Stimulated activated naive B cell treated with anti-CD40 and anti-IgM and Interleukin-4, amounts not matched to agents 10 μg/mL and 1 μg/mL and 100 μg/mL, for 72 hours (primary cell): ENCODE measurements around the gene PFKM.
A peak's percentile ranks its signal among the peaks of the same experiment; 100 is the strongest.
"Not testable (repeated sequence)": the region's sequence is repeated elsewhere in the genome, so short reads cannot be mapped to it uniquely, and the experiment has no call there.

Source experiments
- ATAC-seq, 2 donors: fragments of 150-1000 bp; cut with Tn5 transposase; replicated peaks; 2 replicates each; pipeline ENCODE4 v1.10.0; 2021; ENCODE audit warnings: moderate library complexity in 1 of 2
- DNase-seq: peaks from one replicate; pipeline ENCODE4 v3.0.0; 2021
- H3K27ac Mint-ChIP-seq: one replicate; pipeline ENCODE4 v1.8.0; 2022; ENCODE audit warnings: mild to moderate bottlenecking, mixed read lengths
- H3K27me3 Mint-ChIP-seq, 2 donors: one replicate each; pipeline ENCODE4 v1.8.0; 2022; ENCODE audit warnings: mixed read lengths in 2 of 2
- H3K36me3 Mint-ChIP-seq, 2 donors: one replicate each; pipeline ENCODE4 v1.8.0; 2022; ENCODE audit warnings: mixed read lengths in 2 of 2, mild to moderate bottlenecking in 1 of 2
- H3K4me1 Mint-ChIP-seq, 2 donors: one replicate each; pipeline ENCODE4 v1.8.0; 2022; ENCODE audit warnings: mixed read lengths in 2 of 2, mild to moderate bottlenecking in 1 of 2
- H3K4me3 Mint-ChIP-seq, 2 donors: one replicate each; pipeline ENCODE4 v1.8.0; 2022; ENCODE audit warnings: mild to moderate bottlenecking in 2 of 2, mixed read lengths in 2 of 2, moderate library complexity in 1 of 2
- H3K9me3 Mint-ChIP-seq, 2 donors: one replicate each; pipeline ENCODE4 v1.8.0; 2022; ENCODE audit warnings: mixed read lengths in 2 of 2, mild to moderate bottlenecking in 1 of 2

The PFKM gene

DNA sequence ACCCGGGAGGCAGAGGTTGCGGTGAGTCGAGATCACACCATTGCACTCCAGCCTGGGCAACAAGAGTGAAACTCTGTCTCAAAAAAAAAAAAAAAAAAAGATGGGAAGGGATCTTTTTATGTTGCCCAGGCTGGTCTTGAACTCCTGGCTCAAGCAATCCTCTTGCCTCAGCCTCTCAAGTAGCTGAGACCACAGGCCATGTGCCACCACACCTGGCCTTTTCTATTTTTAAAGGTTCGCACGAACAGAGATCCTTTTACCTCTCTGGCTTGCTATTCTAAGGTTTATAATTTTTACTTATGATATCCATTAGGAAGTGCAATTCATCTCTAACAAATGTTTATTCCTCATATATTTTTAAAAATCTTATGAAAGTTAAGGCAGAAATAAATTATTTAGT is 6.4 kb downstream of the PFKM start:
- not testable (repeated sequence) for H3K4me1 Mint-ChIP-seq, H3K27me3 Mint-ChIP-seq, H3K4me3 Mint-ChIP-seq, ATAC-seq, H3K27ac Mint-ChIP-seq, DNase-seq, H3K9me3 Mint-ChIP-seq
- H3K36me3 Mint-ChIP-seq = peaks cover 37 to 51% of the 10 kb centered on the region in 2 donors

DNA sequence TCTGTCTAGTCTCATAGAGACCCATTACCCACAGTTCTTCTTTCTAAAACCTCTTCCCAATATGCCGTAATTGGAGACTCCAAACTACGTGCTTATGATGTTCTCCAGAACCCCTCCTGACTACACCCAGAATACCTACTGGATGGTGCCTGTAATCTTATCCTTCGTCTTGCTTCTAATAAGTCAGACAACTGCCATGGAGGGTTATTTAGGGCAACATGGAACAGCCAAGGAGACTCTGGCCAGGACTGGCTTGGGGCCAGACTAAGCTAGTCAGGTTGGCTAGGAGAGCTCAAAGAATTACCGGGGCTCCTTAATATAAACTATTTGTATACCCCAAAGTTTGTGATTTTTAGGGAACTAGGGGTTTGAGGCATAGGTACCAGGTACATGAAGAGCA is 6.8 kb downstream of the PFKM start:
- H3K27me3 Mint-ChIP-seq = no peaks in the 10 kb centered on the region
- H3K36me3 Mint-ChIP-seq = peaks cover 42 to 55% of the 10 kb centered on the region in 2 donors
- no peak overlapping the region for H3K27ac Mint-ChIP-seq
- peaks cover 0 to 6% of the 10 kb centered on the region in 2 donors for H3K4me1 Mint-ChIP-seq
- H3K4me3 Mint-ChIP-seq = no peak overlapping the region
- no peak for ATAC-seq
- H3K9me3 Mint-ChIP-seq = no peaks in the 10 kb centered on the region
- no peak for DNase-seq

DNA sequence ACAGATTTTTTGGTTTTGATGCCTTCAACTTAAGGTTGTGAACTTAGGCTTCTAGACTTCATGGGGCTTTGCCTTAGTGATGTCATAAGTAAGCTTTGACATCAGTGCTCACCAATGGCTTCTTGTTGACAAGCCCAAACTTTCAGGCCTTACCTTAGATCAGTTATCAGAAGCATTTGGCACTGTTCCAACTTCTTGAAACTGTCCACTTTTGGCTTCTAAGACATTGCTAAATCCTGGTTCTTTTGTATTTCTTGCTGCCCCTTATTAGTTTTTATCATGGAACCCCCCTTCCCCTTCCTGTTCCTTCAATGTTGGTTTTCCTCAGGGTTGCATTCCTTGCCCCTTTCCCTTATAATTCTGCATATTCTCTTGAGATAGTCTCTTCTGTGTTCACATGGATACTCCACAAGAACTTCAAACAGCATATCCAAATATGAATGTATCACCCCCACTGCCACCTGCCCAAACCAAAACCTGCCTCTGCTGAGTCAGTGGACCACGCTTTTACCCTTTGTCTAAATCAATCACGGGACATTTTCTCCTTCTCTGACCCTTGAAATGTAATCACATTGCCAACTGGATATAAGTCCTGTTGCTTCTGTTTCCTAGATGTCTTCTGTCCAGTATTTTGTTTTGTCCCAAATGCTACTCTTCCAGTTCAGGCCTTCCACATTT is 7.9 kb downstream of the PFKM start:
- Mint-ChIP-seq H3K4me1 (peaks cover 0 to 4% of the 10 kb centered on the region in 2 donors), H3K27me3 (no peaks in the 10 kb centered on the region), H3K4me3 (no peak overlapping the region), H3K27ac (no peak overlapping the region), H3K9me3 (no peaks in the 10 kb centered on the region), H3K36me3 (peaks cover 49 to 59% of the 10 kb centered on the region in 2 donors)
- no peak for DNase-seq
- ATAC-seq = no peak

DNA sequence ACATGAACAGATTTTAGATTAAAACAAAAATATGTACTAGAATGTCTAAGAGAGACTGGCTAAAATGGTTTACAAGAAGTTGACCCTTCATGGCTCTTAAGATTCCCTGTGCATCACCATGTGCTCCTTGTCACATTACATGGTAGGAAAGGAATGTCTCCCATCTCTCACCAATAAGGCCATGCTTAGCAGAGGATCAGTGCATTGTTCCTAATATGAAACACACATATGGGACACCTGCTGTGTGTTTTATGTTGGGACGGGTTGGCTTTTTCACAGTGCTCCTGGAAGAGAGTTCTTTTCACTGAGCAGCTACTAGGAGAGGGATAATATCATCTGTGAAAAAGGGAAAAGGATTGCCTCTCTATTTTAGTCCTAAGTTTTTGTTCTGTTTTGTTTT is 9.6 kb downstream of the PFKM start:
- H3K9me3 Mint-ChIP-seq = no peaks in the 10 kb centered on the region
- no peak overlapping the region for H3K4me3 Mint-ChIP-seq
- H3K36me3 Mint-ChIP-seq = peaks cover 53 to 68% of the 10 kb centered on the region in 2 donors
- no peak overlapping the region for H3K27ac Mint-ChIP-seq
- ATAC-seq (no peak), DNase-seq (no peak)
- H3K27me3 Mint-ChIP-seq = no peaks in the 10 kb centered on the region
- peaks cover 0 to 2% of the 10 kb centered on the region in 2 donors for H3K4me1 Mint-ChIP-seq

DNA sequence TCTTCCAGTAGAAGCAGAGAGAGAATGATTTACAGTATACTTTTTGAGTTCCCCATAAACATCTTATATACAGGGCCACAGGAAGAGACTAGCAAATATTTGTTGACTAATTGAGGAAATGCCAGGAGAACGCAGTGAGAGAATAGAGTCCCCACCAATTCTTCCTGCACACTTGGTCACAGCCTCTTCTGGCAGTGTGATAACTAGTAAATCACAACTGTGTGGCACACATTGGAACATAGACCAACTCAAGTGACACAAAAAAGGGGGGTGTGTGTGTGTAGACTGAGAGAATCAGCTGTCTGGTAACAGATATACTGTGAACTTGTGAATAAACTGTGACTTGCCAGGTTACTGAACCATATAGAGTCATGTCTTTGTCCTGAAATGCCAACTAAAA is 10.2 kb downstream of the PFKM start:
- H3K27me3 Mint-ChIP-seq = no peaks in the 10 kb centered on the region
- no peaks in the 10 kb centered on the region for H3K9me3 Mint-ChIP-seq
- no peak for DNase-seq
- no peak overlapping the region for H3K27ac Mint-ChIP-seq
- no peak for ATAC-seq
- H3K36me3 Mint-ChIP-seq = peaks cover 49 to 70% of the 10 kb centered on the region in 2 donors
- H3K4me1 Mint-ChIP-seq = peaks cover 0 to 2% of the 10 kb centered on the region in 2 donors
- no peak overlapping the region for H3K4me3 Mint-ChIP-seq

DNA sequence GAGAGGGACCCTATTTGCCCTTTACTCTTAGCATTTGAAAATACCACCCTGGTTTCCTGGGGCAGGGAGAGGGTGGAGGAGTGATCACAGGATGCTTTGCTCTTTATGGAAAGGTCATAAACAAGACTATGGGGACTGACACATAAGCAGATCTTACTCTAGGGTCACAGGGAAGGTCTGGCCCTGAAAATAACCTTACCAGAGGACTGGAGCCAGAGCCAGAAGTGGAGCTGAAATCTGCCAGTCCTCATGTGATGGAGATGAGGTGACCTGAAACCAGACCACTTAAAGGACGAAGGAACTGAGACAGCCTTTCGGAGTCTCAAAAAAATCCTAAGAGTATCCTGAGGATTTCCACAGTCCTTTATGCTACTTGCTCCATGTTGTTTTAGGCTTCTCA is 12.4 kb downstream of the PFKM start:
- H3K27ac Mint-ChIP-seq = no peak overlapping the region
- no peaks in the 10 kb centered on the region for H3K9me3 Mint-ChIP-seq
- DNase-seq (no peak), ATAC-seq (no peak)
- H3K27me3 Mint-ChIP-seq = no peaks in the 10 kb centered on the region
- peaks cover 0 to 2% of the 10 kb centered on the region in 2 donors for H3K4me1 Mint-ChIP-seq
- no peak overlapping the region for H3K4me3 Mint-ChIP-seq
- H3K36me3 Mint-ChIP-seq = peaks cover 50 to 70% of the 10 kb centered on the region in 2 donors

DNA sequence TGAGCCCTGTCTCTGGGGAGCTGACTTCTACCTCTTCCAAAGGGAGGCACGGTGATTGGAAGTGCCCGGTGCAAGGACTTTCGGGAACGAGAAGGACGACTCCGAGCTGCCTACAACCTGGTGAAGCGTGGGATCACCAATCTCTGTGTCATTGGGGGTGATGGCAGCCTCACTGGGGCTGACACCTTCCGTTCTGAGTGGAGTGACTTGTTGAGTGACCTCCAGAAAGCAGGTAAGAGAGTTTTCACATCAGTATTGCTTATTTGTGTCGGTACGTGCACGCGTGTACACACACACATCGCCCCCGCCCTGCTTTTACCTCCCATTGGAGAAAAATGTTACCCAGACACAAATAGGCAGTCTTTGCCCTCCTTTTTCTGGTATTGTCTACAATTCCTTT is 13.7 kb downstream of the PFKM start:
- ATAC-seq (no peak), DNase-seq (no peak)
- Mint-ChIP-seq H3K4me1 (peaks cover 0 to 2% of the 10 kb centered on the region in 2 donors), H3K27ac (no peak overlapping the region), H3K4me3 (no peak overlapping the region), H3K36me3 (peaks cover 47 to 67% of the 10 kb centered on the region in 2 donors), H3K27me3 (no peaks in the 10 kb centered on the region), H3K9me3 (no peaks in the 10 kb centered on the region)

DNA sequence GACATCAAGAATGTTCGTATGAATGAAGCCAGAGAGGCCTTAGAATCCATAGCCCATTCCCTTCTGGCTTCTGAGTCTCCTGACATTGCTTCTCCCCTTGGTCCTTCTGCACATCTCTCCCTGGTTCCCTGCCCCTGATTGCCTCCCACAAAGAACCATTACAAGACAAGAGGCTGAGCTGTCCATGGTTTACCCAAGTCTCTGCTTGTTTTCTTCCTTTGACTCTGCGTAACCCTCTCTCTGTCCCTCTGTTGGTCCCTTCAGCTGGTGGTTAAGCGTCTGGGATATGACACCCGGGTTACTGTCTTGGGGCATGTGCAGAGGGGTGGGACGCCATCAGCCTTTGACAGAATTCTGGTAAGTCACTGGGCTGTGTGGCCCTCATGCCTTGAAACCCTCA is 15.9 kb downstream of the PFKM start:
- ATAC-seq (no peak), DNase-seq (no peak)
- Mint-ChIP-seq H3K4me3 (no peak overlapping the region), H3K36me3 (peaks cover 44 to 59% of the 10 kb centered on the region in 2 donors), H3K4me1 (no peaks in the 10 kb centered on the region), H3K27me3 (no peaks in the 10 kb centered on the region), H3K27ac (no peak overlapping the region), H3K9me3 (no peaks in the 10 kb centered on the region)

DNA sequence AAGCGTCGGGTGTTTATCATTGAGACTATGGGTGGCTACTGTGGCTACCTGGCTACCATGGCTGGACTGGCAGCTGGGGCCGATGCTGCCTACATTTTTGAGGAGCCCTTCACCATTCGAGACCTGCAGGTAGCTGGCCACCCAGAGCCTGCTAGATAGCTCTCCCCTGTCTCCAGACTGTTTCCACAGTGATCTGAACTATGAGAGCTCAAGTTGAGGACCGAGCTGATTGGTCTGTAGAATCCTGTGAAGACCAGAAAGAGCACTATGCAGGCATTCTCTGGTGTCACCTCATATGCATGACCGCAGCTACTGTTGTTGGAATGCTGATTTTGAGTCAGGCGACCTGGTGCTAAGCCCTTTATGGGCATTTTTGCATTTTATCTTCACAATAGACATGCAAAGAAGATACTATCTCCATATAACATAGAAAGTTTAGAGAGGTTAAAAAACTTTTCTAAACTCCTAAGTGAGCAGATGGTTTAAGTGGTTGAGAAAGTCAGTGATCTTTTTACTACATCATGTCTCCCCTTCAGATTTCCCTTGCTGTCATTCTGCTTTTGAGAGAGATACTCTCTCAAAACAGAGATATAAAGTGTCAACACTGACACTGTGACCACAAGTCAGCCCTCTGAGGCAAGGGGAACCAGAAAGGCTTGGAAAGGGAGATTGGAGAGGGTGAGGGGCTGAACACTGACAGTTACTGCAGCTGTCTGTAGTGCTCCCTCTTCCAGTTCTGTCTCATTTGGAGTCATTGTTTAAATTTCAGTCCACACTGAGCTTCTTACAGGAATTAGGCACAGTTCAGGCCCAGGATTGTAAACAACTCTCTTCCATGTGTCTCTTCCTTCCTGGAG is 23.9 kb downstream of the PFKM start:
- DNase-seq = no peak
- ATAC-seq = no peak
- no peak overlapping the region for H3K4me3 Mint-ChIP-seq
- no peak overlapping the region for H3K27ac Mint-ChIP-seq
- H3K9me3 Mint-ChIP-seq = no peaks in the 10 kb centered on the region
- H3K4me1 Mint-ChIP-seq = no peaks in the 10 kb centered on the region
- H3K27me3 Mint-ChIP-seq = no peaks in the 10 kb centered on the region
- H3K36me3 Mint-ChIP-seq = peaks cover 41 to 58% of the 10 kb centered on the region in 2 donors

DNA sequence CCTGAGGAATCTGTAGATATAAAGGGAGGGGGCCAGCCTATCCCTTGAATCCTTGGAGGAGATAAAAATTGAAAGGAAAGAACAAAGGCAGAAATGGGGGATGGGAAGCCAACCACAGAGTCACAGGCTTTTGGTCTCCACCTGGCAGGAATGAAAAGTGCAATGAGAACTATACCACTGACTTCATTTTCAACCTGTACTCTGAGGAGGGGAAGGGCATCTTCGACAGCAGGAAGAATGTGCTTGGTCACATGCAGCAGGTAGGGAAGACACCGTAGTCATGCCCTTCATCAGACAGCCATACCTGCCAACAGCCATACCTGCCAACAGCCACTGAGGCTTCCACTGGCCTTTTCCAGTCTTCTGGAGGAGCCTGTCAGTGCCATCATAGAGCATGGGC is 24.7 kb downstream of the PFKM start:
- Mint-ChIP-seq H3K27me3 (no peaks in the 10 kb centered on the region), H3K9me3 (no peaks in the 10 kb centered on the region), H3K36me3 (peaks cover 44 to 59% of the 10 kb centered on the region in 2 donors), H3K4me3 (no peak overlapping the region), H3K4me1 (no peaks in the 10 kb centered on the region), H3K27ac (peak overlapping the region; percentile 42)
- ATAC-seq = no peak
- no peak for DNase-seq

DNA sequence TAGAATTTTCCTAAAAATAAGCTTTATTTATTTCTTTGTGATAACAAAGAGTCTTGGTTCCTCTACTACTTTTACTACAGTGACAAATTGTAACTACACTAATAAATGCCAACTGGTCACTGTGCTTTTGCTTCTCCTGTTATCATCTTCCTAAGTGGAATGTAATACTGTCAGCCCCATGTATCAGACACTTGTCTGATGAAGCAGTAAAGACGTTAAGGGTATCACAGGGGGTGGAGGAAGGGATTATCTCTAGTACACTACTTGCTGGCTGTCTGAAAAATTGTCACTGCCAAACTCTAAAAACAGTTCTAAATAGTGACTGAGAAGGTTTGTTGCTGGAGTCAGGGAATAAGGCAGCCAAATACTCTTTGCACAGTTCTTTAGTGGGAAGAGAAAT is 26.8 kb downstream of the PFKM start:
- DNase-seq = no peak
- H3K4me3 Mint-ChIP-seq = no peak overlapping the region
- no peak for ATAC-seq
- H3K36me3 Mint-ChIP-seq = peaks cover 37 to 70% of the 10 kb centered on the region in 2 donors
- no peaks in the 10 kb centered on the region for H3K4me1 Mint-ChIP-seq
- no peaks in the 10 kb centered on the region for H3K9me3 Mint-ChIP-seq
- H3K27ac Mint-ChIP-seq = peak overlapping the region; percentile 57
- no peaks in the 10 kb centered on the region for H3K27me3 Mint-ChIP-seq

DNA sequence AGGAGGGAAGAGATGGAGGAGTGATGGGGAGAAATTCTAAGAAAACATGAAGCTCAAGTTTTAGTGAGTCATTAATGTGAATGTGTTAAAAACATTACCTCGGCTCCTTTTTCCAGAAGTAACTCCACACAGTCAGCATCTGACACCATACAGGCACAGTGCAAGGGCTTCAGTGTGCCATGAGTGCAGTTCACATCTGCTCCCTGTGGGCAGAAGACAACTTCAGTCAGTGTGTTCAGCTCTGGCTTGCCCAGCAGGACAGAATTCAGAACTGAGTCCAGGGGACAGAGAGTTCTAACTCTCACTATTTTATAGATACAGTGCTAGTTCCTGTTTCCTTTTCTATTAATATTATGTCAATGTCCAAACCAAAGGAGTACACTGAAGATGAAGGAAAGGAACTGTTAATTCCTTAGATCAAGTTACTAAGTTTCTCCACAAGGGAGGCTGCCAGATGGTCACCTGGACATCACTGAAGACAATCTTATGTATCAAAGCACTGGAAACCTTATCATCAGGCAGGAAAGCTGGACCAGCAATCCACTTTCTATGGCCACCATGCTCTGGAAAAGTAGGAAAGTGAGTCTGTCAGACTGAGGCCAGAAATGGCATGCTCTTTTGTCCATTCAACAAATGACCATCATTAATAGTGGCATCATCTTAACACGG is 32.1 kb downstream of the PFKM start:
- H3K4me3 Mint-ChIP-seq = no peak overlapping the region
- ATAC-seq (no peak), DNase-seq (no peak)
- no peak overlapping the region for H3K27ac Mint-ChIP-seq
- no peaks in the 10 kb centered on the region for H3K9me3 Mint-ChIP-seq
- H3K36me3 Mint-ChIP-seq = peaks cover 18 to 41% of the 10 kb centered on the region in 2 donors
- peaks cover 7 to 8% of the 10 kb centered on the region in 2 donors for H3K4me1 Mint-ChIP-seq
- no peaks in the 10 kb centered on the region for H3K27me3 Mint-ChIP-seq

DNA sequence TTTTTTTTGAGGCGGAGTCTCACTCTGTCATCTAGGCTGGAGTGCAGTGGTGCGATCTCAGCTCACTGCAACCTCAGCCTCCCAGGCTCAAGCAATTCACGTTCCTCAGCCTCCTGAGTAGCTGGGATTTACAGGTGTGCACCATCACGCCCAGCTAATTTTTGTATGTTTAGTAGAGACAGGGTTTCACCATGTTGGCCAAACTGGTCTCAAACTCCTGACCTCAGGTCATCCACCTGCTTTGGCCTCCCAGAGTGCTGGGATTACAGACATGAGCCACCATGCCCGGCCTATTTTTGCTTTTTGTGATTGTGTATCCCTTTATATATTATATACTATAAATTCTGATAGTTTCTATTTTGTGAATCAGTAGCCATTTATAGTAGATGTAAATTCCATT is 36.6 kb downstream of the PFKM start:
- H3K4me3 Mint-ChIP-seq, H3K27ac Mint-ChIP-seq, ATAC-seq, H3K9me3 Mint-ChIP-seq, H3K27me3 Mint-ChIP-seq, DNase-seq: not testable (repeated sequence)
- Mint-ChIP-seq H3K4me1 (peaks cover 20 to 23% of the 10 kb centered on the region in 2 donors), H3K36me3 (peaks cover 5 to 13% of the 10 kb centered on the region in 2 donors)

DNA sequence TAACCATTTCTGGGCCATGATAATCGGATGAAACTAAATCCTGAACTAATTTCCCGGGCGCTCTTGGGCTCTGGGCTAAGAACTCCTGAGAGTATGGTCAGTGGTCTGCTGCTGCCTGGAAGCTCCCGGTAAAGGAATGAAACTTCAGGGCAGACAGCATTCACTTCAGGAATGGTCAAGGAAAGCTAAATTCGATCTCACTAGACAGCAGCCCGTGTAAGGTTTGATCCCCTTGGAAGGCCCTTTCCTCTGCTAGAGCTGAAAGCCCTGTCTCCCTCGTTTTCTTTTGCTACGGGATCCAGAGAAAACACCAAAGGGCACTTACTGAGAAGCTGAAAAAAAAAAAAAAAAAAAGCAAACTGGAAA is 37.5 kb downstream of the PFKM start:
- H3K4me3 Mint-ChIP-seq = peak overlapping the region; percentile 93 to 95
- H3K9me3 Mint-ChIP-seq = no peaks in the 10 kb centered on the region
- no peak for ATAC-seq
- peak overlapping the region; percentile 88 for H3K27ac Mint-ChIP-seq
- DNase-seq = no peak
- peaks cover 5 to 12% of the 10 kb centered on the region in 2 donors for H3K36me3 Mint-ChIP-seq
- peaks cover 0 to under 1% of the 10 kb centered on the region in 2 donors for H3K27me3 Mint-ChIP-seq
- H3K4me1 Mint-ChIP-seq = peaks cover 20 to 23% of the 10 kb centered on the region in 2 donors
